DMS 273 treated with DMSO at 0.1 percent for 48 hours (cell line): ENCODE data around the gene MBP.

Experiments used
- DNase-seq: peaks from one replicate; lab custom pipeline; 2025; lab: John Stamatoyannopoulos, UW

The MBP gene

DNA sequence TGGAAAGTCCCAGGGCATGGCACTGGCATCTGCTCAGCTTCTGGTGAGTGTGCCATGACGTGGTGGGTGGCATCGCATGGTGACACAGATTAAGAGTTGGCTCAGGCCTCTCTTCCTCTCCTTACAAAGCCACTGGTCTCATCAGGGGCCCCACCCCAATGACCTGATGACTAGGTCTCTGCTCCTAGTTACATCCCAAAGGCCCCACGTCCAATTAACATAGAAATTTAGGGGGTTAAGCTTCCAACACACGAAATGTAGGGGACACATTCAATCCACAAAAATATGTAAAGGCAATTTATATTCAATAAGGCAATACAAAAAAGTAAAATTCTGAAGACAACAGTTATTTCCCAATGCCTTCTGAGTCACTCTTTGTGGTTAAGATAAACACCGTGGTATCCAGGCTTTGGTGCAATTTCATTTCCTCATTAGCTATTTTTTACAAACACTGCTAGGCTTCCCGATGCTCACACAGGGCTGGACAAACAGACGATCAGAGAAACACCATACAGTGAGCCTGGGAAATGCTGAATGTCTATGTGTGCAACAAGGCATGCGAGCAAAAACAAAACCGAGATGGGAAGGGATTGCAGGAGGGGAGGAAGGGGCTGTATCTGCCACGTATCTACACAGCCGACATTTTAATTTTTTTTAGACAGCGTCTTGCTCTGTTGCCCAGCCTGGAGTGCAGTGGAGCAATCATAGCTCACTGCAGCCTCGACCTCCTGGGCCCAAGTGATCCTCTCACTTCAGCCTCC lies 67.2 kb downstream of the MBP start:
- no peak for DNase-seq

DNA sequence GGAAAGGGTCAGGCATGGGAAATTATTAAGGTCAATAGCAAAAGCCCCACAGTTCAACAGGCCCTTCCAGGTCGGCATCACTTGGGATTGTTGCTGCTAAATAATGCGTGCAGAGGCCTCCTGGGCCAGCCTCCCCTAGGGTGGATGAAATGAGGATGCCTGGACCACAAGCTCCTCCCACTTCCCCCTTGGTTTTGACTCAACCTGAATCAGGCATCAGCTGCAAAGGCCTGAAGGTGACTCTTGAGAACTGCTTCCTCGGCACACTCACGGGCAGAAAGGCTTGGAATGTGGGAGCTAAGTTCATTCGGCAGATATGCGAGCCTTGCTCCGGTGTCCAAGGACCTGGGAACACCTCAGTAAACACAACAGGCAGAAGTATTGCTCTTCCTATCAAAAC lies 69.3 kb downstream of the MBP start:
- no peak for DNase-seq

DNA sequence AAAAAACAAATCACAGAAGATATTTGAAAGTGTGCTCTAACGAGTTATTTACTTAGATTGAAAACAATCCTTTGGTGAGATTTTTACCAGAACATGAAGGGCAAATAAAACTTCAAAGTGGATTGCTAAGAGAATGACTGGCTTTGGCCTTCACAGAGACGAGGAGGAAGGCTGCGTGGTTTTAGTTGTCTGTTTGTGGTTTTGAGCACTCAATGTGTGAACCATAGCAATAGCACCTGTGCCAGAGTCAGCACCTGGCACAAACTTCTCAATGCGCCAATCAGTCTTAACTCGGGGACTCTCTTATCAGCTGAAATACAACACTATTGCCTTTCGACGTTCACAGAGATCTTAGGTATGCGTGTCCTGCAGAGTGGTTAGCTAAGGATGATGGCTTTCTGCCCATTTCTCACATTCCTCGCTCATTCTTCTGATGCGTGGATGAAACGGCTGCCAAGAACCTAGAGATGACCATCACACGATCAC lies 70.0 kb downstream of the MBP start:
- no peak for DNase-seq

DNA sequence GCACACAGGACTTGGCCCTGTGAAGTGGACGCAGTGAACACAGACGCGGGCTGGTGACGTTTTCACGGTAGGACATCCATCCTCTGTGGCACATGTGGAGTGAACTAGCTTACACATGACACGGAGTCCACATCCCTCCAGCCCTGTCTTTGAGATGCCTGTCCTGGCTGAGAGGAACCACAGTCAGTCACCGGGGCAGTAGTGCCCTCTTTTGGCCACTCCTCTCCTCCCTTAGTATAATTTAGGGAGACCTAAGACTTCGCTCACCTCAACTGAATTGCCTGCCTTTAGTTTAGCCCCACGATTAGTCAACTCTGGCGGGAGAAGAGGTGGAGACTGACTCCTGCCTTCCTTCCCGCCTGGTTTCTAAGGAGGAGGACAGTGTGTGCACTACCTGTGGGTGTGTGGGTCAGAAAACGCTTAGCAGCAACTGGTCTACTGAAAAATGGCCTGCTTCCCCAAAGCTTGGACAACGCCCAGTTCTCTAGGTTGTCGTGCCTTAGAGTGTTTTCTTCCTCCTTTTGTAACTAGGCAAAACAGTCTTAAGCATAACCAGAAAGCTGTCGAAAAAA lies 70.6 kb downstream of the MBP start:
- DNase-seq: no peak

DNA sequence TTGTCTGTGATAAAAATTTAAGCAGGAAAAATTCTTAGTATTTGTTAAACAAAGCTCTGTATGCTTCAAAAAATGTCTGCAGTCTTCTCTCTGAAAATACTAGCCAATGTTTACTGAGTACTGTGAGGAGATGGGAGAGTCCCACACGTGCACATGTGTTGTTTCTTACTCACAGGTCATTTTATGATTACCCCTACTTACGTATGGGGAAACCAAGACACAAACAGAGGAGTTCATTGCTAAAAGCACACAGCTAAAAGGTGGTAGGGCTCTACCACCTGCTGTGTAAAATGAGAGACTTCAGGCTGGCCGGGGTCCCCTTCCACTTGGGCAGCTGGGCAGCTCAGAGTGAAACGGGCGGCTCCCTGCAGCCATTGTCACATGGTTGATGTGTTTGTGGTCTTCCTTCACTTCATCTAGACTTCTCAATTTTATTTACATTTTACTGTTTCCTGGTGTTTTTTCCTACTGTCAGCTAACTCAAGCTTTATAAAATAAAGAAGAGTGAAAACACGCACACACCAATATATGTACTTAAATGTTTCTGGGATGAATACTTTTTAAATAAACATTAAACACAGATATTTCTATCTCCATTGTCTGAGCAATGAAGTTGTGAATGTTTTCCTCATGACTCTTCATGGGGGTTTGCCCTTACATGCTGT lies 71.2 kb downstream of the MBP start:
- DNase-seq: no peak

DNA sequence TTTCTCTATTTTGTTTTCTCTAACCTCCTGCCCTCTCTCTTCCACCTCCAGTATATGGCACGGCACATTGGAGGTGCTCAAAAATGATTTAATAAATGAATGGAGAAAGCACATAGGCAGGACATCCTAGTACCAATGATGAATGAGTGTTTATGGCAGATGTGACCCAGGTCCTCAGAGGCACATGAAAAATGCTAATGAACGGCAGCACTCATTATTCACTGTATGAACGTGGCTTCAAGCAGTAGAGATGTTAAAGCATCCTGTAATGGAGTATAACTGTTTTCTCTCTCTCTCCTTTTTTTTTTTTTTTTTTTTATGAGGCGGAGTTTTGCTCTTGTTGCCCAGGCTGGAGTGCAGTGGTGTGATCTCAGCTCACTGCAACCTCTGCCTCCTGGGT lies 72.4 kb downstream of the MBP start:
- DNase-seq: no peak

DNA sequence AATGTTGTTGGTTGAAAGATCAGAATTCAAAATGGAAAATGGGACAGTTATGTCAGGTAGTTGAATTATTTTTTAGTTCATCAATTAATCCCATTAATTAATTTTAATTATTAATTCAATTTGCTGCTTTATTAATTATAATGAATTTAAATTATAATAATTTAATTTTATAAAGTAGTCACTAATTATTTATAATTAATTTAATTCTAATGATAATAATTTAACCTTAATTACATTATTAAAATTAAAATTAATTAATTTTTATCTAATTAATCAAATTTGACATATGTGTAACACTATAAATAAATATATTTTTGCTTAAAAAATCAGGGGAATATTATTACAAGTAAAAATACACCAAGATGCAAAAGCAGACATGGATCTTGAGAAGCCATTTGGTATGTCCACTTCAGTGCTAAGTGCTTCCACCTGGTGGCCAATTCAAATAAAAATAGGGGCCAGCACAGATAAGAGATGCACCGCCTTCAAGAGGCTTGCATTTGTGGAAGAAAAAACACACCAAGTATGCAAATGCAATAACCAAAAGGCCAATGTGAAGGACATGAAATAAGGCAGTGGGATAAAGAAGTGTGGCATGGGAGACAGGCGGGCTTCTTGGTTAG lies 73.2 kb downstream of the MBP start:
- DNase-seq: no peak

DNA sequence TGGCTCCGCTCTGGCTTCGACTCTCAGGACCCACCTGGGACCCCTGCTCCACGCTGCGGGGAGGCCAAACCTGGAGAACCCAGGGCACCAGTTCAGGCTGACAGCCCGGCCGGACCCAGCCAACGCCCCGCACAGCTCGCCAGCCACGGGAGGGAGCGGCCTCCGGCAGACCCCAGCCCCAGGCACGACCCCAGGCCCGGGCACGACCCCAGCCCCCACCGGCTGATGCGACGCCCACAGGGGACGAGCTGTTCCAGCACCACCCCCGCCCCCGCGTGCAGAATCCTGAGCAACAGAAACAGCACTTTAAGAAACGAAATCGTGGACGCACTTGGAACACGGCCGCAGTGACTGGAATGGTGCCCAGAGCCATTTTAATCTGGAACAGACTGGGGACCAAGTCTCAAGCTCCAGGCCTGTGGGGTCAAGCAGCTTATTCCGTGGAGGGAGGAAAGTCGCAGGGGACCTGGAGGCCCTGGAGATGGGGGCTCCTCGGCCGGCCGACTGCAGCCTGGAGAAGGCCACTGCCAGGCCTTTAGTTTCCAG lies 74.2 kb downstream of the MBP start:
- DNase-seq: no peak

DNA sequence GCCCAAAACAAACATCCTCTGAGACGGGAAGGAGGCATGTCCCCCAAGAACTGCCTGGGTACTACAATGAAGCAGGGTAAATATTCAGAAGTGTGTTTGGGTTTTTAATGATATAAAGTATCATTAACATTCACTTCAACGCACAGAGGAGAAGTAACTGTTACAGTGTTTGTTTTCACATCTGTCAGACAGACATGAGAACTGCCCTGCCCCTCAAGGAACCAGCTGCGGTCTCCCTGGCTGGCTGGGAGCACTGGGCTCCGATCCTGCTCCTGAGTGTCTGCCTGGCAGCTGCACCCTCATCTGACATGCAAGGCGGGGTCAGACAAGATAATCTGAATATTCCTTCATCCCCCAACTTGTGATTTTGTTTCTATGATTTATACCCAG lies 75.6 kb downstream of the MBP start:
- no peak for DNase-seq

DNA sequence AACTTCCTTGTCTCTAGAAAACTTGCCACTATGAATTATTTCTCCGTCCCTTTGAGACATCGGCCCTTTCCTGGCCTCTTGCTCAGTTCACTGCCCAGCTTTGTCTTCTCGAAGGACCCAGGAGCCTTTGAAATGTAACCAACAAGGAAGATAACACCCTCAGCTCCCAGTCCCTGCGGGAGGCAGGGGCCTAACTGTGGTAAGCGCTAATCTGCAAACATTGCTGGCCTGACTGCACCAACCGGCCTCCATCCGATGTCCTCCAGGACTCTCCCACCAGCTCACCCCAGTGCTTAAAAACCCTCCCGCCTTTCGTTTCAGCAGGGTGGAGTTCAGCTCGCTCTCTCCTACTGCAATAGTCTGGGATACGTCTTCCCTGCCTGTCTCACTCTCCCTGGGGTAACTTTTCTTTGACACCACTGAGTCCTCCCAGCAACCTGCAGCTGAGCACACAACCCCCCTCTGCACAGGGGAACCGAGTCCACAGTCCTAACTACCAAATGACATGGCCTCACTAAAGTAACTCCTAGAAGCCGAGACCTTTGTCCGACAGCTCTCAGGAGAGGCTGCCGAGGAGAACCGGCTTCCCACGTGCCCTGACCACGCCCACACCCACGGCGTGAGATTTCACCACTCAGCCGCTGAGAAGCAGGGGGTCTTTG lies 76.1 kb downstream of the MBP start:
- DNase-seq: no peak

DNA sequence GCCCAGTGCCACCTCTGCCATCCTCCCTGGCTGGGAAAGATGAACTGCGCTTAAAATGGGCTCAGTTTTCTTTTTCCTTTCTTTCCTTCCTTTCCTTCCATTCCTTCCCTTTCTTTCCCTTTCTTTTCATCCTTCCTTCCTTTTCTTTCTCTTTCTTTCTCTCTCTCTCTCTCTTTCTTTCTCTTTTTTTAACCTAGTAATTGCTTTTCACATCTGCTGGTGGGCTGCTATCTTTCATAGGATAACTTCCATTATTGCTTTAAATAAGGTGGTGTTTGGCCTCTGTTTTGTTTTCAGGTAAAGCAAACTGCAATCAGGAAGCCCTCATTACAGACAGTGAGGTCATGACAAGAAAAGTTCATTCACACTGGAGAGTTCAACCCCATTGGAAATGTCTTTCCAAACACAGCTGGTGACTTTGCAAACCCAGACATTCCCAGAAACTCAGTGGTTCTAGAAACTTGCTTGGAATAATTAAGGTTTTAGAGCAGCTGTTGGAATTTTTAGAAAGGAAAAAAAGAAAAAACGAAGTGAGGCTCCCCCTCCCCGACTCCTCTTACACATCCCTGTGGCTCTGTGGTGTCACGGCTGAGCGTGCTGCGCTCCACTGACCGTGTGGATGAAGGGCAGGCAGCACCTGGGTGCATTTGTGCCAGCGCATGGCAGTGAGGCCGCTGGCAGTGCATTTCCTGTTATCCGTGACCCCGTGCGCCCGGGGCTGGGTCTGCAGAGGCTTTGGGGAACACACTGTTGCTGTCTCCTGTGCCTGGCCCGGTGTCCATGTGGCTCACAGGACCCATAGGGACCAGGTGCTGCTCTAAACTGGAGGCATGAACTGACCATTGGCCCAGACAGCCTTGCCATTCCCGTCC lies 76.9 kb downstream of the MBP start:
- no peak for DNase-seq

DNA sequence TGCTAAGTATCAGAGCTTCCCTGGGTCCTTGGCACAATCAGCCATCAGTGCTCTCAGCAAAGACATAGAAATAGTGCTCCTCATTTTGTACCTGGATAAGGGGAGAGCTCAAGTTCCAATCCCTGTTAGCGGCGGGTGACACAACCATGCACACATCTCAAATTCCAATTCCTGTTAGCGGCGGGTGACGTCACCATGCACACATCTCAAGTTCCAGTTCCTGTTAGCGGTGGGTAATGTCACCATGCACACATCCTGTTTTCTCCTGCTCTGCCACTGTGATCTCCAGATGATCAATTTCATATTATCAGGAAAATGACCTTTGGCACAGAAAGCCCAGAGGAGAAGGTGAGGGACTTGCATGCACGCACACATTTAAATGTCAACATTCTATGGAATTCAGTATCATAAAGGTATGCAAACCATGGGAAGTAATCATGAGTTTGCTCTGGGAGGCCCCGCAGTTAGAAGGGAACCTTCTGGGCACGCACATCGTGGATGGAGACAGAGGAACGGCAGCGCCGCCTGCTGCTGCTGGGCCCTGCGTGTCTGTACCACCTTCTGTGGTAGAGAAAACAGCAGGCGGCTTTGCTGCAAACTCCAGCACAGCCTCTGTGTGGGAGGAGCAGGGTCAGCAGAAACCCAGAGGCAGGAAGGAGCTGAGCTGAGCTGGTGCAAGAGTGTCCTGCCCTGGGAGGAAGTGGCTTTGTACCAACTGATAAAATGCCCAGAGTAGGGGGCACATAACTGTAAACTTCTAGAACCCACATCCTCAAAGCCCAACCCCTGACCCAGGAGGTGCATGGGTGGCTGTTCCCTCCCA lies 77.8 kb downstream of the MBP start:
- no peak for DNase-seq

DNA sequence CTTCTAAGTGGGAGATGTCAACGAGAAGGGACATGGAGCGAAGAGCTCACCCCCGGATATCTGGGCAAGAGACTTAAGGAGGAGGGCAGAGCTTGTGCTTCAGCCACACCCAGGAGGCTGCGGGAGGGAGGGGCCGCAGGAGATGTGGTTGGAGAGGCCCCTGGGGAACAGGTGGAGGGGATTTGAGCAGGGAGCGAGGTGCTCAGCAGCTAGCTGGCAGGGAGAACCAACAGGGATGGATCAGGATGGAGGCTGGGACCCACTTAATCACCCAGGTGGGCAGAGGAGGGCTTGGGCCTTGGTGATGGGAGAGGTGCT lies 78.3 kb downstream of the MBP start:
- DNase-seq: no peak

DNA sequence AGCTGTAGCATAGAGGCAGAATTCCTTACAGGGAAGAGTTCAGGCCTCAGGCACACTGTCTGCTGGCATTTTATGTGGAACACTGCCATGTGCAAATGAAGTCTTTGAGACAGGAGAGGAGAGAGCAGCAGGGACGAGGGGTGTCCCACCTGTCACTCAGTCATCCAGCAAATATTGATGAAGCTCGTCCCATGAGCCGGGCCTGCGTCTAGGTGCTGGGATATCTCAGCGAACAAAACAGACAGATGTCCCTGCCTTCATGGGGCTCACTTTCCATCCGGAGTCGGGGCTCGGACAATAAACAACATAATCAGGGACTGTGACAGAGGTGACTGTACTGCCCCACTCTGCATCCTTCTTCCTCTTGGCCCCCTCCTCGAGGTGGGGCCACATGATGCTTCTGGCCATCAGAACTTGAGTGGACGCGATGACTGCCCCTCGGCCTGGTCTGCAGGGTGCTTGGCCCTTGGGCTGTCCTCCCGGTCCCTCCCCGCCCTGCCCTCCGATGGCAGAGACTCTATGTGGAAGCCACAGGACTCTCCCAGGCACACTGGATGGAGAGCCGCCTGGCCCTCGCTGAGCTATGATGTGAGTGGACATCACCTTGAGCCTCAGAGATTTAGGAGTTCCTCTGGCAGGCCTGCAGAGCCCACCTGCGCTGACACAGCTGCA lies 78.8 kb downstream of the MBP start:
- no peak for DNase-seq

DNA sequence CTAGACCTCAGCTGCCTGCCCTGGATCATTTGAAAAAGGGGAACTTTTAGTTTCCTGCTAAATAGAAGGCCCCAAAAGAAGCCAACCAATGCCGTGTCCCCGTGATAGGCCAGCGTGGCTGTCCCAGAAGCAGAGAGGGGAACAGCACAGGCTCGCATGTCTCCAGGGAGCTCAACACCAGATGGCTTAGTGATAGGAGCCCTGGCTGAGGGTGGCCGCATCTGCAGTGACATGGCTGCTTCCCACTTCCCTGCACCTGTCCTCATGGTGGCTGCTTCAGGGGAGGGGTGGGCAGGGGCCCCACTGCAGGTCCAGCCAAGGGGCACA lies 79.6 kb downstream of the MBP start:
- no peak for DNase-seq

DNA sequence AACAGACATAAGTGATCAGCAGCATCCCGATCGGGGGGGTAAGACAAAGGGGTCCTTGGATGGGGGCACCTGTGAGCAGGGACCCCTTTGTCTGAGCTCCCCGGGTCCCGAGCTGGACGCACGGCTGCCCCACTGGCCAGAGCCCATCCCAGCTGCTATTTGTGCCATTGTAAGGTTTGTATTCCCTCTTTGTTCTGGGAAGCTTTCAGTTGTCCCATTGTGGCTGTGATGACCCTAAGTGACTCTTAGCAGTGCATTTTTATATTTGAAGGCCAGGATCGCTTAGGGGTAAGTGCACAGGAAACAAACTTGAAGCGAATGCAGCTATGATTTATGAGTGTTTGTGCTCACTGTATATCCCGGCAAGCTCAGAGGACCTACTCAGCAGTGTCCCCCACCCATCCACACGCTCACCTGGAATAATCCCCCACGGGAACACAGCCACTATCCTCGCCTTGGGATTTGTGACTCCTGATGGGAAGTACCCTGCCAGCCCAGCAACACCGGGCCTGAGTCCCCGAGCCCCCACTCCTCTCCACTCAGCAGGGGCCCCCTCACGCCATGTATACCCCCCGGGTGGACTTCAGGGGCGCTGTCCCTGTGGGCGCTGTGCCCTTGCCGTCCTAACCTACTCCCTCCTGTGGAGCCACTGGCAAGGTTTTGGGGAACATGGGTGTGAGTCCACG lies 80.1 kb downstream of the MBP start:
- DNase-seq: no peak

DNA sequence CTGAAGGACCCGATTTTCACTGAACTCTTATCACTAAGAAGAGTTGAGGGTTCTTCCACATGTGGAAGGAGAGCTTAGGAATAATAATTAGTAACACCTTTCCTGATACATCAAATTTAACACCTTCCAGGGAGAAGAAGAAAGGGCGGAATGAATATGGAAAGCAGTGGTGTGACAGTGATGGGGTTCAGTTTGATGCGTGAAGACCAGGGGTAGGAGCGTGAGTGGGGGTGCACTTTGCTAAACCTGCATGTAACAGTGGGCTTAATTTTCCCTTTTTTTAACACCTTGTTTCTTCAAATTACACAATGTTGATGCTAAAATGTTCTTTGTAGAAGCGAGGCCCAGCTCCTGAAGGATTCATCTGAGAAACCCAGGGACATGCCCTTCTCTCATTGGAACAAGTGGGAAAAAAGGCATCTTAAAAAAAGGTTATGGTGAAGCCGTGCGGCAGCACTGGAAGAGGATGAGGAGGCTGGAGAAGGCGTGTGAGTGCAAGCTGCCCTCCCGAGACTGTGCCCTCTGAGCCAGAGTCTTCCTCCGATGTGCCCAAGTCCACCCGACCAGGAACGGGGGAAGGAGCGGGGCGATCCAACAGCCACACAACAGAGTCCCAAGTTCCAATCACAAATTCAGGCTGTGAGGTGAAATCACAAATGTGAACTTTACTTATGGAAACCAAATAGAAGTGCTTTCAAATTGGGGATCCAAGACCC lies 80.8 kb downstream of the MBP start:
- no peak for DNase-seq

DNA sequence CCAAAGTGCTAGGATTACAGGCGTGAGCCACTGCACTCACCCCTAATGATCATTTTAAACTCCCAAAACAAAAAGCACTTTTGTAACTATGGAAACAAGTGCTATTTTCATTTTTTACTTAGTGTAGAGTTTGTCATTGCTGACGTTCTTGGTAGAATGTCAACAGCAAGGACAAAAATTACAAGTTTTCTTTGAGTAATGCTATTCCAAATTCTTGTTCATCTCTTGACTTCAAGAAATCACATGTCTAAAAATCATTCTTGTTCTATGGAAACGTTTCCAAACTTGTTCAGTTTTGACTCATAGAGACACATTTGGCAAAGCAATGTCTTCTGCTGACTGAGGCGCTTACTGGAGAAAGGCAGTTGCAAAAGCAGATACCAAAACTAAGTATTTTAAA lies 82.6 kb downstream of the MBP start:
- no peak for DNase-seq
